HepG2 (cell line): Measurements from ENCODE around the gene TARM1. TPM values are rescaled to one million over a fixed set of nuclear protein-coding genes. Genes with fewer than 3 reads are reported as not detected.
A peak's percentile ranks its signal among the peaks of the same experiment; 100 is the strongest.

Experiments
- ATF1 ChIP-seq: IDR thresholded peaks from 2 replicates; pipeline ENCODE4 v1.6.1; 2016; ENCODE audit warnings: mild to moderate bottlenecking, control low read depth
- ATF3 ChIP-seq: sonication (generic); formaldehyde crosslinking; IDR thresholded peaks from 2 replicates; pipeline ENCODE4 v1.4.0; 2020; ENCODE audit warnings: missing genetic modification reagents
- ATF7-NPFF ChIP-seq: sonication (generic); formaldehyde crosslinking; IDR thresholded peaks from 2 replicates; pipeline ENCODE4 v1.8.1; 2023; ENCODE audit warnings: mild to moderate bottlenecking, low read depth, missing genetic modification reagents, moderate library complexity
- DPF2 ChIP-seq: sonication (generic); formaldehyde crosslinking; IDR thresholded peaks from 2 replicates; pipeline ENCODE4 v1.4.0; 2020; ENCODE audit warnings: mild to moderate bottlenecking, low read depth, missing genetic modification reagents, borderline replicate concordance
- KAT8 ChIP-seq: IDR thresholded peaks from 2 replicates; pipeline ENCODE4 v1.6.1; 2016; ENCODE audit warnings: missing genetic modification reagents, missing compliant biosample characterization
- KDM4B ChIP-seq: sonication (generic); formaldehyde crosslinking; IDR thresholded peaks from 2 replicates; pipeline ENCODE4 v1.4.0; 2020; ENCODE audit warnings: missing genetic modification reagents
- KDM5A ChIP-seq: fragments of 200-600 bp; sonication (generic); IDR thresholded peaks from 2 replicates; pipeline ENCODE4 v1.7.0; 2018; ENCODE audit warnings: antibody characterized with exemption, mild to moderate bottlenecking, low read length, borderline replicate concordance
- PLRG1 ChIP-seq: fragments of 450-650 bp; conservative IDR thresholded peaks from 2 replicates; pipeline ENCODE4 v1.6.1; 2016
- SALL1 ChIP-seq: sonication (generic); formaldehyde crosslinking; IDR thresholded peaks from 2 replicates; pipeline ENCODE4 v1.8.0; 2022; ENCODE audit warnings: mild to moderate bottlenecking, missing genetic modification reagents
- TFAP4 ChIP-seq: sonication (generic); IDR thresholded peaks from 2 replicates; pipeline ENCODE4 v1.6.1; 2016; ENCODE audit warnings: low read depth, borderline replicate concordance
- ZBTB20 ChIP-seq: sonication (generic); formaldehyde crosslinking; IDR thresholded peaks from 2 replicates; pipeline ENCODE4 v1.8.1; 2023; ENCODE audit warnings: missing genetic modification reagents, low read depth, mild to moderate bottlenecking, borderline replicate concordance
- ZNF329 ChIP-seq: sonication (generic); formaldehyde crosslinking; IDR thresholded peaks from 2 replicates; pipeline ENCODE4 v1.9.0; 2021; ENCODE audit warnings: low read depth, mild to moderate bottlenecking, missing genetic modification reagents
- ZNF343 ChIP-seq: sonication (generic); formaldehyde crosslinking; IDR thresholded peaks from 2 replicates; pipeline ENCODE4 v1.4.0; 2020; ENCODE audit warnings: mild to moderate bottlenecking, missing genetic modification reagents
- ZNF713 ChIP-seq: sonication (generic); formaldehyde crosslinking; IDR thresholded peaks from 2 replicates; pipeline ENCODE4 v1.4.0; 2020; ENCODE audit warnings: mild to moderate bottlenecking, missing genetic modification reagents
- ZXDC ChIP-seq: sonication (generic); formaldehyde crosslinking; IDR thresholded peaks from 2 replicates; pipeline ENCODE4 v1.5.0; 2020; ENCODE audit warnings: mild to moderate bottlenecking, missing genetic modification reagents
- polyA plus RNA-seq, 8 experiments: library from polyadenylated mRNA; depleted of rRNA in 3 of 8; stranded (reverse) in 7 of 8; unstranded in 1 of 8; fragments of >200 nt; fragmentation: Illumina TruSeq in 4 of 8; extraction: Trizol in 4 of 8; gene quantifications; 2 replicates each; pipeline versions ENCODE4 v1.2.1 to v1.2.3, GENCODE V29; 2011 to 2016; ENCODE audit warnings: low read depth in 4 of 8, missing spikeins in 1 of 8, mixed read lengths in 1 of 8; ENCODE audit not compliant: insufficient read depth in 1 of 8
- total RNA-seq, 5 experiments: library from RNA; depleted of rRNA; stranded (reverse); fragments of >200 nt; fragmentation: Illumina TruSeq; extraction: Trizol; gene quantifications; 2 replicates each; pipeline ENCODE4 v1.2.3, GENCODE V29; 2016; ENCODE audit warnings: low read depth in 1 of 5
- TF ChIP-seq, protein P1 (sequence below): fragments of 450-650 bp; IDR thresholded peaks from 2 replicates; pipeline ENCODE4 v1.6.1; 2016
- TF ChIP-seq, protein P2 (sequence below): sonication (generic); formaldehyde crosslinking; IDR thresholded peaks from 2 replicates; pipeline ENCODE4 v1.4.0; 2020; ENCODE audit warnings: low read depth, mild to moderate bottlenecking, missing genetic modification reagents
- TF ChIP-seq, protein P3 (sequence below): conservative IDR thresholded peaks from 2 replicates; pipeline ENCODE4 v1.6.1; 2018; ENCODE audit warnings: missing genetic modification reagents

TARM1 gene
- total and polyA plus RNA-seq, 2 of the 13 experiments (the other 11 are each of a cell fraction or from before 2014, with no cell fraction given), result not detected

DNA sequence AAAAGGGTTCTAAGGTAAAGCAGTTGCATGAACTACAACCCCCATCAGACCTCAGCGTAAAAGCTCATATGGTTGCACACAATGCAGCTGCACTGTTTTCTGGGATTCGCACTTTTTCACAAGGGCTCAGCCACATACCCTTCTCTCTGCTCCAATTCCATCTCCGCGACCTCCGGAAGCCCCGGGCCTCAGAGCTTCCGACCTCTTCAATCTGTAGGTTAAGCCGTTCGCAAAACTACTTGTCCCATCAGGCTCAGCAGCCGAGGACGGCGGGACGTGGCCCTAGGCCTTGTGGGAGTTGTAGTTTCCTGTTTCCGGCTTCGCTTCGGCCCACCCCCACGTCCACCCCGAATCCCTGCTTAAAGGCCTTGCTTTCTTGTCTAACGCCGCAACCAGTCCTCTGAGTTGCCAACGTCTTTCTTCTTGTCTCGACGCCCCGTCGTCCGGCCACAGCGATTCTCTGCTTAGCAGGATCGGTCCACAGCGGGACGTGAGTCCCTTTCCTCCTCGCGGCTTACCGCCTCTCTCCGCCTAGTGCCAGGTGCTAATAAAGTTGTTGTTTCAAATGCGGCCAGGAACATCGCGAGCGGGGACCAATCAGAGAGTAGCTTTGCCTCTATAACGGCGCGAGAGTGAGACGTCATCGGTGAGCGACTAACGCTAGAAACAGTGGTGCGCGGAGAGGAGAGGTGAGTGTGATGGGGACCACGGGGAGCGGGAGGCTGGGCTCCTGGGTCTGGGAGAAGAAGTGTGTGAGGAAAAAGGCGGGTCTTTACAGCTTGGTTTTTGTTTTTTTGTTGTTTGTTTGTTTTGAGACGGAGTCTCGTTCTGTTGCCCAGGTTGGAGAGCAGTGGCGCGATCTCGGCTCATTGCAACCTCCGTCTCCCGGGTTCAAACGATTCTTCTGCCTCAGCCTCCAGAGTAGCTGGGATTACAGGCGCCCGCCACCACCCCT lies 34.2 kb upstream of the TARM1 start, which contains the start of the genes PRPF31 and TFPT (continued):
- no peak for TF ChIP-seq DPF2 (CRISPR knock-in tag)
- TF ChIP-seq KDM5A, result peak; percentile 100
- TF ChIP-seq KDM4B (CRISPR knock-in tag), result peak; percentile 67; the same call in 1 of the 2 replicates
- peak; percentile 100 for TF ChIP-seq ATF1 (CRISPR knock-in tag)
- TF ChIP-seq ZNF329 (CRISPR knock-in tag), result no peak
- TF ChIP-seq SALL1, result peak; percentile 89
- TF ChIP-seq, protein P1, sequence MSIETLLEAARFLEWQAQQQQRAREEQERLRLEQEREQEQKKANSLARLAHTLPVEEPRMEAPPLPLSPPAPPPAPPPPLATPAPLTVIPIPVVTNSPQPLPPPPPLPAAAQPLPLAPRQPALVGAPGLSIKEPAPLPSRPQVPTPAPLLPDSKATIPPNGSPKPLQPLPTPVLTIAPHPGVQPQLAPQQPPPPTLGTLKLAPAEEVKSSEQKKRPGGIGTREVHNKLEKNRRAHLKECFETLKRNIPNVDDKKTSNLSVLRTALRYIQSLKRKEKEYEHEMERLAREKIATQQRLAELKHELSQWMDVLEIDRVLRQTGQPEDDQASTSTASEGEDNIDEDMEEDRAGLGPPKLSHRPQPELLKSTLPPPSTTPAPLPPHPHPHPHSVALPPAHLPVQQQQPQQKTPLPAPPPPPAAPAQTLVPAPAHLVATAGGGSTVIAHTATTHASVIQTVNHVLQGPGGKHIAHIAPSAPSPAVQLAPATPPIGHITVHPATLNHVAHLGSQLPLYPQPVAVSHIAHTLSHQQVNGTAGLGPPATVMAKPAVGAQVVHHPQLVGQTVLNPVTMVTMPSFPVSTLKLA, result peak; percentile 50
- TF ChIP-seq, protein P2, sequence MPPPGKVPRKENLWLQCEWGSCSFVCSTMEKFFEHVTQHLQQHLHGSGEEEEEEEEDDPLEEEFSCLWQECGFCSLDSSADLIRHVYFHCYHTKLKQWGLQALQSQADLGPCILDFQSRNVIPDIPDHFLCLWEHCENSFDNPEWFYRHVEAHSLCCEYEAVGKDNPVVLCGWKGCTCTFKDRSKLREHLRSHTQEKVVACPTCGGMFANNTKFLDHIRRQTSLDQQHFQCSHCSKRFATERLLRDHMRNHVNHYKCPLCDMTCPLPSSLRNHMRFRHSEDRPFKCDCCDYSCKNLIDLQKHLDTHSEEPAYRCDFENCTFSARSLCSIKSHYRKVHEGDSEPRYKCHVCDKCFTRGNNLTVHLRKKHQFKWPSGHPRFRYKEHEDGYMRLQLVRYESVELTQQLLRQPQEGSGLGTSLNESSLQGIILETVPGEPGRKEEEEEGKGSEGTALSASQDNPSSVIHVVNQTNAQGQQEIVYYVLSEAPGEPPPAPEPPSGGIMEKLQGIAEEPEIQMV, result peak; percentile 61; the same call in 1 of the 2 replicates
- TF ChIP-seq ZNF713 (CRISPR knock-in tag), result no peak
- TF ChIP-seq ZBTB20 (CRISPR knock-in tag), result peak; percentile 78; the same call in 1 of the 2 replicates
- peak; percentile 35; the same call in 1 of the 2 replicates for TF ChIP-seq ATF3 (CRISPR knock-in tag)
- TF ChIP-seq ZXDC, result no peak
- TF ChIP-seq PLRG1, result no peak
- peak; percentile 61; the same call in 1 of the 2 replicates for TF ChIP-seq ATF7-NPFF (CRISPR knock-in tag)
- TF ChIP-seq ZNF343 (CRISPR knock-in tag), result 0 out of 2 replicates have a peak, but pooled peaks have one; percentile 85
- peak; percentile 17; the same call in 1 of the 2 replicates for TF ChIP-seq TFAP4
- TF ChIP-seq, protein P3, sequence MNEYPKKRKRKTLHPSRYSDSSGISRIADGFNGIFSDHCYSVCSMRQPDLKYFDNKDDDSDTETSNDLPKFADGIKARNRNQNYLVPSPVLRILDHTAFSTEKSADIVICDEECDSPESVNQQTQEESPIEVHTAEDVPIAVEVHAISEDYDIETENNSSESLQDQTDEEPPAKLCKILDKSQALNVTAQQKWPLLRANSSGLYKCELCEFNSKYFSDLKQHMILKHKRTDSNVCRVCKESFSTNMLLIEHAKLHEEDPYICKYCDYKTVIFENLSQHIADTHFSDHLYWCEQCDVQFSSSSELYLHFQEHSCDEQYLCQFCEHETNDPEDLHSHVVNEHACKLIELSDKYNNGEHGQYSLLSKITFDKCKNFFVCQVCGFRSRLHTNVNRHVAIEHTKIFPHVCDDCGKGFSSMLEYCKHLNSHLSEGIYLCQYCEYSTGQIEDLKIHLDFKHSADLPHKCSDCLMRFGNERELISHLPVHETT, result peak; percentile 86
- peak; percentile 99 for TF ChIP-seq KAT8 (CRISPR knock-in tag)
